PC-3 (cell line): ENCODE measurements around the gene CSAD.

Experiments used
- CTCF ChIP-seq: fragments of 300-600 bp; sonication (generic); conservative IDR thresholded peaks from 2 replicates; pipeline ENCODE4 v1.5.1; 2017; ENCODE audit warnings: antibody characterized with exemption, low read depth, mild to moderate bottlenecking, low read length
- EZH2 ChIP-seq: fragments of 300-600 bp; sonication (generic); IDR thresholded peaks from one replicate; pipeline ENCODE4 v1.6.1; 2017; ENCODE audit warnings: antibody characterized with exemption, mild to moderate bottlenecking, low read length; ENCODE audit not compliant: unreplicated experiment

- TF ChIP-seq CTCF: no peak
- TF ChIP-seq EZH2: no peak
These were observed 48.7 kb upstream of the CSAD start for GRCh38 chr12:53229454-53229853.
